Forelimb muscle (tissue), 1 donor: ENCODE measurements around the gene GPR84. TPM values are rescaled to one million over a fixed set of nuclear protein-coding genes. Genes with fewer than 3 reads are reported as not detected.
"Not testable (repeated sequence)": the region's sequence is repeated elsewhere in the genome, so short reads cannot be mapped to it uniquely, and the experiment has no call there.

Experiments used
- DNase-seq: peaks from one replicate; pipeline ENCODE4 v3.0.0-alpha.2; 2013; ENCODE audit warnings: low read depth
- polyA plus RNA-seq: library from polyadenylated mRNA; unstranded; fragments of 120-200 nt; gene quantifications from one replicate; pipeline ENCODE4 v1.2.1, GENCODE V29; 2013; ENCODE audit not compliant: insufficient read length

The GPR84 gene
- polyA plus RNA-seq, 1 donor, result 0.15 TPM

DNA sequence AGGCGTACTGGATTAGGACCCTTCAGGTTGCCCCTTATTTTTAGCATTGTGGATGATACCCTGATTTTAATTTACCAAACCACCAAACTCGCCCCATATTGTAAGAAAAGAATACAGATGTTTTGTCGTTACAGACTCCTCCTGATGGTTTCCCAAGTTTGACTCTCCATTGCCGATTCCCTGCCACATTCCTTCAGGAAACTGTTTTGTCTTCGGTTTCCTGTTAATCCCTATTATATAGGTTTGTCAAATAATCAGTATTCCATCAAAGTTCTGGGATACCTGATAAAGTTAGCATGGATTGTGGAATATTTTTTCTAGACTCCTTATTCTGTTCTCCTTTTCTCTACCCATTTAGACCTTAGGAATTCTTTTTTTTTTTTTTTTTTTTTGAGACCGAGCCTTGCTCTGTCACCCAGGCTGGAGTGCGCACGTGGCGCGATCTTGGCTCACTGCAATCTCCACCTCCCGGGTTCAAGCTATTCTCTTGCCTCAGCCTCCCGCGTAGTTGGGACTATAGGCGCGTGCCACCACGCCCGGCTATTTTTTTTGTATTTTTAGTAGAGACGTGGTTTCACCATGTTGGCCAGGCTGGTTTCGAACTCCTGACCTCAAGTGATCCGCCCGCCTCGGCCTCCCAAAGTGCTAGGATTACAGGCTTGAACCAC lies 38.7 kb downstream of the GPR84 start:
- not testable (repeated sequence) for DNase-seq

DNA sequence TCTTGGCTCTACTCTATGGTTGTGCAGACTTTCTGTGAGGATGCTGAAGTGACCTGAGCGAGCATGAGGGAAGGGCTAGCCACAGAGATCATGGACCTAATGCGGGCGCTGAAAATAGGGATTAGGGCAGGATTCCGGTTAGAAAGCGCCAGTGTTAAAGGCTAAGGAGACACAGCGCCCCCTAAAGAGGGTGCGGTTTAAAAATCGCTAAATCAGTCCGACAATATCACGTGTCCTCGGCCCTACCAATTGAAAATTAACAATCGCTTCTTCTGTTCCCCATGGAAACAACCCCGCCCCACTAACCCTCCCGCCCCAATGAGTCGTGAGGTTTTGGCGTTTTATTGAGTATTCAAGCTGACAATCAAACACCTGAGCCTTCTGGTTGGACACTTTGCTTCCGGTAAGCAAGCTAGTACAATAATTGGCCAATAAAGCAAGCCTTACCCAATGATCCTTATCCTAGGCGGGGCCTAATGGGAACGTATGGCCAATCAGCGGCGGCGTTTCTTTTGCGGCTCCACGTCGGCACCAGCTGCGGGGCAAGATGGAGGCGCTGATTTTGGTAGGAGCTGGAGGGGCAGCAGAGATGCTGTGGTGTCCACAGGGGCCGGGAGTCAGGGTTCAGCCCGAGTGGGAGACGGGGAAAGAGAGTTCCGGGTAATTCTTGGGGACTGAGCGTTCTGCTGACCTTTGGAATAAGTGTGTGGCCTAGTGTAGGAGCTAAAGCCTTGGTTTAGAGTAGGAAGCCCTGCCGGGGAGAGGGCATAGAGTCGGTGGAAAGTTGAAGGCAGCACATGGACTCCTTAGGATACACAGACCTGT lies 39.5 kb downstream of the GPR84 start, which contains the start of gene COPZ1:
Gene COPZ1 (plus strand): TSS at position 515 of the 825 bp plus-strand sequence. CDS start 33 bp downstream, at position 548.
- peak; percentile 100 for DNase-seq

DNA sequence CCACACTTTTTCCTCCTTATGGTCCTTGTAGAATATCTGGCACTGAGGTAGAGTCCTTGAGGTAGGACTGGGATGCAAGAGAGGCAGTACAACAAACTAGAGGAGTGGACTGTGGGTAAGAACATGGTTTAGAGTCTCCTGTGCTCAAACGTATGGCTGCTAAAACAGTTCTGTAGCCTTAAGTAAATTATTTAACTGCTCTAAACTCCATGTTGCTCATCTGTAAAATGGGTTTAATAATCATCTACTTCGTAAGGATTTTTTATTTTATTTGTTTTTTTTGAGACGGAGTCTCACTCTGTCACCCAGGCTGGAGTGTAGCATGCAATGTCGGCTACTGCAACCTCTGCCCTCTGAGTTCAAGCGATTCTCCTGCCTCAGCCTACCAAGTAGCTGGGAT lies 42.9 kb downstream of the GPR84 start:
- no peak for DNase-seq

Other genes starting within 250 kb of the GPR84 start
- 22.6 TPM for gene SMUG1, start 175.5 kb downstream of the GPR84 start, polyA plus RNA-seq
- 66.9 TPM for gene CBX5, start 84.4 kb downstream of the GPR84 start, polyA plus RNA-seq
- 1,643 TPM for gene HNRNPA1, start 83.8 kb downstream of the GPR84 start, polyA plus RNA-seq
- 2.3 TPM for gene NFE2, start 63.5 kb downstream of the GPR84 start, polyA plus RNA-seq
- gene COPZ1, start 39.4 kb downstream of the GPR84 start, polyA plus RNA-seq, result 135 TPM
- gene ZNF385A, start 20.2 kb upstream of the GPR84 start, polyA plus RNA-seq, result 22.1 TPM
- 98.8 TPM for gene ITGA5, start 54.8 kb upstream of the GPR84 start, polyA plus RNA-seq
- 0.32 TPM for gene GTSF1, start 109.1 kb upstream of the GPR84 start, polyA plus RNA-seq
- 4.2 TPM for gene NCKAP1L, start 133.3 kb upstream of the GPR84 start, polyA plus RNA-seq
- 2.8 TPM for gene PDE1B, start 185.1 kb upstream of the GPR84 start, polyA plus RNA-seq
- gene PPP1R1A, start 224.2 kb upstream of the GPR84 start, polyA plus RNA-seq, result 72.4 TPM